ENCODE results near the gene GAL3ST1. TPM values are rescaled to one million over a fixed set of nuclear protein-coding genes. Genes with fewer than 3 reads are reported as not detected.

The GAL3ST1 gene
- total and polyA plus RNA-seq, 2 donors (not counting 1 experiment from before 2014, with no cell fraction given) = 0.06 to 0.17 TPM

- Histone ChIP-seq H2AFZ (ENCODE audit: low read length) (no peak overlapping the region), H3K4me1 (ENCODE audit: control insufficient read depth, extremely low read depth, insufficient read depth, low read length) (no peaks in the 10 kb centered on the region), H3K9ac (ENCODE audit: insufficient read depth, low read length) (no peak overlapping the region), H3K9me3 (ENCODE audit: control insufficient read depth, insufficient read depth, low read depth, low read length) (no peaks in the 10 kb centered on the region), H3K4me3 (replicated peaks in 1 of 4; ENCODE audit: control extremely low read depth in 1 of 4, insufficient read depth in 1 of 4, low read depth in 3 of 4, low read length in 4 of 4) (no peak overlapping the region), H3K79me2 (ENCODE audit: control insufficient read depth, insufficient read depth, low read length) (no peaks in the 10 kb centered on the region), H3K27me3 (ENCODE audit: control insufficient read depth, insufficient read depth, low read length) (peaks cover 3% of the 10 kb centered on the region), H3K27ac (ENCODE audit: insufficient read depth, low read length) (no peak overlapping the region), H3K4me2 (ENCODE audit: extremely low read depth, insufficient read depth, low read length) (no peak overlapping the region), H4K20me1 (ENCODE audit: control insufficient read depth, extremely low read depth, insufficient read depth, low read length) (no peaks in the 10 kb centered on the region), H3K36me3 (ENCODE audit: control insufficient read depth, insufficient read depth, low read length) (no peaks in the 10 kb centered on the region)
- no peak for DNase-seq (ENCODE audit: low read depth in 2 of 2)
- no peak for TF ChIP-seq EZH2 (IDR thresholded peaks at IDR 0.05; ENCODE audit: low read length, missing control alignments)
- TF ChIP-seq CTCF (conservative IDR thresholded peaks at IDR 0.05 in 1 of 2, IDR thresholded peaks at IDR 0.05 in 1 of 2; ENCODE audit: low read depth in 1 of 2, low read length in 2 of 2) = no peak
Measured at GRCh38 chr22:30516731-30517130, 57.7 kb downstream of the GAL3ST1 start.

- no peak overlapping the region for H3K4me3 ChIP-seq (replicated peaks in 1 of 4; ENCODE audit: control extremely low read depth in 1 of 4, insufficient read depth in 1 of 4, low read depth in 3 of 4, low read length in 4 of 4)
- DNase-seq (ENCODE audit: low read depth in 2 of 2) = no peak
- no peaks in the 10 kb centered on the region for H3K4me1 ChIP-seq (ENCODE audit: control insufficient read depth, extremely low read depth, insufficient read depth, low read length)
- H4K20me1 ChIP-seq (ENCODE audit: control insufficient read depth, extremely low read depth, insufficient read depth, low read length) = no peaks in the 10 kb centered on the region
- H3K27me3 ChIP-seq (ENCODE audit: control insufficient read depth, insufficient read depth, low read length) = peaks cover 3% of the 10 kb centered on the region
- no peak overlapping the region for H3K4me2 ChIP-seq (ENCODE audit: extremely low read depth, insufficient read depth, low read length)
- H2AFZ ChIP-seq (ENCODE audit: low read length) = no peak overlapping the region
- H3K27ac ChIP-seq (ENCODE audit: insufficient read depth, low read length) = no peak overlapping the region
- H3K36me3 ChIP-seq (ENCODE audit: control insufficient read depth, insufficient read depth, low read length) = no peaks in the 10 kb centered on the region
- H3K79me2 ChIP-seq (ENCODE audit: control insufficient read depth, insufficient read depth, low read length) = no peaks in the 10 kb centered on the region
- H3K9ac ChIP-seq (ENCODE audit: insufficient read depth, low read length) = no peak overlapping the region
- H3K9me3 ChIP-seq (ENCODE audit: control insufficient read depth, insufficient read depth, low read depth, low read length) = no peaks in the 10 kb centered on the region
- TF ChIP-seq EZH2 (IDR thresholded peaks at IDR 0.05; ENCODE audit: low read length, missing control alignments) = no peak
- no peak for TF ChIP-seq CTCF (conservative IDR thresholded peaks at IDR 0.05 in 1 of 2, IDR thresholded peaks at IDR 0.05 in 1 of 2; ENCODE audit: low read depth in 1 of 2, low read length in 2 of 2)
Measured at GRCh38 chr22:30516273-30516672, 58.2 kb downstream of the GAL3ST1 start.

- Histone ChIP-seq H3K27me3 (ENCODE audit: control insufficient read depth, insufficient read depth, low read length) (peaks cover 4% of the 10 kb centered on the region), H3K4me1 (ENCODE audit: control insufficient read depth, extremely low read depth, insufficient read depth, low read length) (no peaks in the 10 kb centered on the region), H3K4me2 (ENCODE audit: extremely low read depth, insufficient read depth, low read length) (no peak overlapping the region), H4K20me1 (ENCODE audit: control insufficient read depth, extremely low read depth, insufficient read depth, low read length) (no peaks in the 10 kb centered on the region), H3K36me3 (ENCODE audit: control insufficient read depth, insufficient read depth, low read length) (no peaks in the 10 kb centered on the region), H2AFZ (ENCODE audit: low read length) (no peak overlapping the region), H3K9me3 (ENCODE audit: control insufficient read depth, insufficient read depth, low read depth, low read length) (no peaks in the 10 kb centered on the region), H3K4me3 (replicated peaks in 1 of 4; ENCODE audit: control extremely low read depth in 1 of 4, insufficient read depth in 1 of 4, low read depth in 3 of 4, low read length in 4 of 4) (no peak overlapping the region), H3K9ac (ENCODE audit: insufficient read depth, low read length) (no peak overlapping the region), H3K79me2 (ENCODE audit: control insufficient read depth, insufficient read depth, low read length) (no peaks in the 10 kb centered on the region), H3K27ac (ENCODE audit: insufficient read depth, low read length) (no peak overlapping the region)
- DNase-seq (ENCODE audit: low read depth in 2 of 2) = no peak
- no peak for TF ChIP-seq EZH2 (IDR thresholded peaks at IDR 0.05; ENCODE audit: low read length, missing control alignments)
- no peak for TF ChIP-seq CTCF (conservative IDR thresholded peaks at IDR 0.05 in 1 of 2, IDR thresholded peaks at IDR 0.05 in 1 of 2; ENCODE audit: low read depth in 1 of 2, low read length in 2 of 2)
Measured at GRCh38 chr22:30514252-30514651, 60.2 kb downstream of the GAL3ST1 start.
